HL-60 (cell line): ENCODE results near the gene SKP1.

Experiments used
- DNase-seq, 2 experiments: peaks; one replicate each; pipeline ENCODE4 v3.0.0-alpha.2; 2010 to 2020; ENCODE audit warnings: low read depth in 1 of 2, low spot score in 1 of 2
- H3K27ac ChIP-seq: fragments of 250-450 bp; sonication (Bioruptor Pico); replicated peaks from 2 replicates; pipeline ENCODE4 v1.5.1; 2020; ENCODE audit warnings: mild to moderate bottlenecking, moderate library complexity
- H3K27me3 ChIP-seq: fragments of 250-450 bp; sonication (Bioruptor Pico); 2 replicates; pipeline ENCODE4 v1.5.1; 2021; ENCODE audit warnings: mild to moderate bottlenecking, moderate library complexity; ENCODE audit not compliant: insufficient read depth, poor library complexity, severe bottlenecking
- H3K4me3 ChIP-seq: replicated peaks from 2 replicates; pipeline ENCODE4 v1.5.1; 2011; ENCODE audit warnings: mild to moderate bottlenecking, control low read depth, low read length; ENCODE audit not compliant: insufficient read depth
- GABPA ChIP-seq: IDR thresholded peaks from 2 replicates; pipeline ENCODE4 v1.6.1; 2012; ENCODE audit warnings: low read depth
- POLR2AphosphoS5 ChIP-seq: IDR thresholded peaks from 2 replicates; pipeline ENCODE4 v1.6.1; 2012; ENCODE audit warnings: low read depth
- SPI1 ChIP-seq: IDR thresholded peaks from 2 replicates; pipeline ENCODE4 v1.6.1; 2012; ENCODE audit warnings: low read depth, mild to moderate bottlenecking, borderline replicate concordance
- TF ChIP-seq, protein P1 (sequence below): IDR thresholded peaks from one replicate; pipeline ENCODE4 v1.5.1; 2011; ENCODE audit warnings: low read length, control low read depth, inconsistent platforms; ENCODE audit not compliant: insufficient read depth
- TF ChIP-seq, protein P2 (sequence below): IDR thresholded peaks from 2 replicates; pipeline ENCODE4 v1.6.1; 2012; ENCODE audit warnings: low read depth; ENCODE audit not compliant: insufficient replicate concordance

The SKP1 gene

DNA sequence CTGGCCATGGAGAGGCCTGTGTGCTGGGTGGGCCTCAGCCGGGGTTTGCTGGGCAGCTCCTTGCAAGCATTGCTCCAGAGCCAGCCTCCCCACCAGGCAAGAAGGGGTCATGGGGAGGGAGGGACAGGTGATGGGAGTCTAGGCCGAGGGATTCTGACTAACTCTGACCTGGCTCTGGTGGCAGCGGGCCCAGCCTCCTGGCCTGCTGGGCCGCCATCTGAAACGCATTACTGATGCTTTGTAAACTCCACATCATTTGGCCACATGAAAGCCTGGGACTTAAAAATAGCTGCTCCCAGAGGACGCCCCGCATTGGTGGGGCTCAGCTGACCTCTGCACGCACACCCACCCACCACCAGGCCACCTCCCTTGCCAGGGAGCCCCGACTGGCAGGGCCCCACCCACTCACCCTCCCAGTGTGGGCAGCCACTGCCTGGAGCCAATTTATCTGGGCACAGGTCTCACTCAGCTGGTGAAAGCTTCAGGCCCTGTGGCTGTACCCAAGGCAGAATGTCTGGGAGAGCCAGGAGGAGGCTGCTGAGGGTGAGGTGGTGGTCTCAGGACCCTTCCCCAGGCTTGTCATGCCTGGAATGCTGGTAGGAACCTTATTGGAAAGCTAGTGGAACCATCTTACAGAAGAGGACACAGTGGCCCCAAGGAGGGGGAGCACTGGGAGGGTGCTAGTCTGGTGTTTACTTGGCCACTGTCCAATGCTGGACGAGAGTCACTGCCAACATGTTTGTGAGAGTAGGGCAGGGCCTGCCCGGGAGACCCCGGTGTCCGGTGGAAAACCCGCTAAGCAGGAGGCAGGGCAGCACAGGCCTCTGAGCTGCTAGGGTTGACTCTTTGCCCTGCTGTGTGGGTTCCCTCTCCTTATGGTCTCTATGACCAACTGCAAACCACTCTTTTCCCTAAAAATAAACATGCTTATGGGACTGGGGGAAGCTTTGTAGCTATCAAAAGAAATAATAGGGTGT is 51.4 kb downstream of the SKP1 start:
- H3K27ac ChIP-seq, result no peak overlapping the region
- DNase-seq, result no peak
- no peak overlapping the region for H3K4me3 ChIP-seq

DNA sequence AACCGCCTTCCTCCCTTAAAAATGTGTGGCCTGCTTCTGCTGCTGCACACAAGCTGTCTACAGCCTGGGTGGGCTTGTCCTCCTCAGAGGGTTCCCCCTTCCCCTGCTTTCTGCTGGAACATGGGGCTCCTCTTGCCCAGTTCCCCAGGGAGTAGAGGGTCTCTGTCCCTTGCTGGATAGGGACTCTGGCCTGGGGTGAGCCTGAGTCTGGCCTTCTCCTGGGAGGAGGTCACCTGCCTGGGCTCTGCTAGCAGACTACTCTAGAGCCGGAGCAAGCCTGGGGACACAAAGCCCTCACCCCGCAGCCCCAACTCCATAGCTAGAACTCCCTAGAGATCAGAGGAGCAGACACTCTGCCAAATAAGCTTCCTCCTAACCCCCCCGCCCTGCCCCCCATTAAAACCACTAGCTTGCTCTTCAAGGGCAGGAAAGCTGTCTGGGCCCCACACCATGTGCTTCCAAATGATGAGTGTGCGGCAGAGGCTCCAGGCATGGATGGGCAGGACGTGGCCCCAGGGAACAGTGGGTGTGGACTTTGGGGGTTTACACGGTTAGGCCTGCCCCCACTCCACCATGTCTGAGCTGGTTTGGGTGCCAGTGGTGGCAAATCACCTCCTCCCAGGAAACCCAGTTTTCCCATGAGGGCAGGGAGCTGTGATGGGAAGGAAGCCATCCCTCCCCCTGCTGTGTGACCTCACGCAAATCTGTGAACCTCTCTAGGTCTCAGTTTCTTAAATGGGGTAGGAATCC is 52.3 kb downstream of the SKP1 start:
- H3K27me3 ChIP-seq, result no peaks in the 10 kb centered on the region
- TF ChIP-seq GABPA, result no peak
- TF ChIP-seq, protein P1, sequence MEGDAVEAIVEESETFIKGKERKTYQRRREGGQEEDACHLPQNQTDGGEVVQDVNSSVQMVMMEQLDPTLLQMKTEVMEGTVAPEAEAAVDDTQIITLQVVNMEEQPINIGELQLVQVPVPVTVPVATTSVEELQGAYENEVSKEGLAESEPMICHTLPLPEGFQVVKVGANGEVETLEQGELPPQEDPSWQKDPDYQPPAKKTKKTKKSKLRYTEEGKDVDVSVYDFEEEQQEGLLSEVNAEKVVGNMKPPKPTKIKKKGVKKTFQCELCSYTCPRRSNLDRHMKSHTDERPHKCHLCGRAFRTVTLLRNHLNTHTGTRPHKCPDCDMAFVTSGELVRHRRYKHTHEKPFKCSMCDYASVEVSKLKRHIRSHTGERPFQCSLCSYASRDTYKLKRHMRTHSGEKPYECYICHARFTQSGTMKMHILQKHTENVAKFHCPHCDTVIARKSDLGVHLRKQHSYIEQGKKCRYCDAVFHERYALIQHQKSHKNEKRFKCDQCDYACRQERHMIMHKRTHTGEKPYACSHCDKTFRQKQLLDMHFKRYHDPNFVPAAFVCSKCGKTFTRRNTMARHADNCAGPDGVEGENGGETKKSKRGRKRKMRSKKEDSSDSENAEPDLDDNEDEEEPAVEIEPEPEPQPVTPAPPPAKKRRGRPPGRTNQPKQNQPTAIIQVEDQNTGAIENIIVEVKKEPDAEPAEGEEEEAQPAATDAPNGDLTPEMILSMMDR, result no peak
- TF ChIP-seq, protein P2, sequence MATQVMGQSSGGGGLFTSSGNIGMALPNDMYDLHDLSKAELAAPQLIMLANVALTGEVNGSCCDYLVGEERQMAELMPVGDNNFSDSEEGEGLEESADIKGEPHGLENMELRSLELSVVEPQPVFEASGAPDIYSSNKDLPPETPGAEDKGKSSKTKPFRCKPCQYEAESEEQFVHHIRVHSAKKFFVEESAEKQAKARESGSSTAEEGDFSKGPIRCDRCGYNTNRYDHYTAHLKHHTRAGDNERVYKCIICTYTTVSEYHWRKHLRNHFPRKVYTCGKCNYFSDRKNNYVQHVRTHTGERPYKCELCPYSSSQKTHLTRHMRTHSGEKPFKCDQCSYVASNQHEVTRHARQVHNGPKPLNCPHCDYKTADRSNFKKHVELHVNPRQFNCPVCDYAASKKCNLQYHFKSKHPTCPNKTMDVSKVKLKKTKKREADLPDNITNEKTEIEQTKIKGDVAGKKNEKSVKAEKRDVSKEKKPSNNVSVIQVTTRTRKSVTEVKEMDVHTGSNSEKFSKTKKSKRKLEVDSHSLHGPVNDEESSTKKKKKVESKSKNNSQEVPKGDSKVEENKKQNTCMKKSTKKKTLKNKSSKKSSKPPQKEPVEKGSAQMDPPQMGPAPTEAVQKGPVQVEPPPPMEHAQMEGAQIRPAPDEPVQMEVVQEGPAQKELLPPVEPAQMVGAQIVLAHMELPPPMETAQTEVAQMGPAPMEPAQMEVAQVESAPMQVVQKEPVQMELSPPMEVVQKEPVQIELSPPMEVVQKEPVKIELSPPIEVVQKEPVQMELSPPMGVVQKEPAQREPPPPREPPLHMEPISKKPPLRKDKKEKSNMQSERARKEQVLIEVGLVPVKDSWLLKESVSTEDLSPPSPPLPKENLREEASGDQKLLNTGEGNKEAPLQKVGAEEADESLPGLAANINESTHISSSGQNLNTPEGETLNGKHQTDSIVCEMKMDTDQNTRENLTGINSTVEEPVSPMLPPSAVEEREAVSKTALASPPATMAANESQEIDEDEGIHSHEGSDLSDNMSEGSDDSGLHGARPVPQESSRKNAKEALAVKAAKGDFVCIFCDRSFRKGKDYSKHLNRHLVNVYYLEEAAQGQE, result no peak
- no peak for TF ChIP-seq SPI1
- TF ChIP-seq POLR2AphosphoS5, result no peak
- DNase-seq, result no peak
- H3K27ac ChIP-seq, result no peak overlapping the region
- H3K4me3 ChIP-seq, result no peak overlapping the region

More for the DNA sequence above, 51.4 kb downstream of the SKP1 start:
- TF ChIP-seq SPI1, result no peak
- no peaks in the 10 kb centered on the region for H3K27me3 ChIP-seq

DNA sequence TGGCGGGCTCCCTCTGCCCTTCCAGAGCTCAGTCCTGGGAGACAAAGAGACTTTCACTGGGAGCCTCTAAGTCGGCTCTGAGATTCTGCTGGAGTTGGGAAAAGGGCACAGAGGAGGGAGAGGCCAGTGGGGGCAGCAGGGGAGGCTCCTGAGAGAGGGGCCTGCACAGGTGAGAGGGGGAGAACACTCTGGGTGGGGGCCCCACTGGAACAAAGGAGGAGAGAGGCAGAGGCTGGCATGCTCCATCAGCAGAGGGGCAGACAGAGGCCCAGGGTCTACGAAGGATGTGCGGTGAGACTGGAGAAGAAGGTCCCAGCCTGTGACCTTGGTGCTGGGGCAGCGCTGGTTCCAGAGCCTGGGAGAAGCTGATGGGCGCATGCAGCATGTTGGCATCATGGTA is 53.4 kb downstream of the SKP1 start:
- Histone ChIP-seq H3K27ac (no peak overlapping the region), H3K4me3 (no peak overlapping the region), H3K27me3 (no peaks in the 10 kb centered on the region)
- TF ChIP-seq, protein P1, result no peak
- TF ChIP-seq GABPA (no peak), SPI1 (no peak), POLR2AphosphoS5 (no peak)
- TF ChIP-seq, protein P2, result no peak
- no peak for DNase-seq

DNA sequence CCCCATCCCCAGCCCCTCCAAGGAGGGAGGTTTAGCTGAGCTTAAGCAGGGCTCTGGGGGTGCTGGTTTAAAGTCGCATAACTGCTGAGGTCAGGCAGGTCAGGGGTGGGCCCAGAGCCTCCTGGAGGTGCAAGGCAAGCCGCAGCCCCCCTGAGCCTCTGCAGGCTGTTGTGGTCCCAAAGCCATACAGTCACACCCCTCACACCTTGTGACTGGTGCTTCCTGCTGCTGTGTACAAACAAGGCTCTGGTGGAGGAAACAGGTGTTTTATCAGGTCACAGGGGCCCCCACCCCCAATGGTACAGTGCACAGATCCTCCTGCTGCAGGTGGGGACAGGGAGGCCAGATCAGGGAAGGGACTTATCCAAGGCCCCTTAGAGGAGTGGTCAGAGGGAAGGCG is 54.2 kb downstream of the SKP1 start:
- Histone ChIP-seq H3K4me3 (no peak overlapping the region), H3K27me3 (no peaks in the 10 kb centered on the region), H3K27ac (no peak overlapping the region)
- DNase-seq, result no peak
- TF ChIP-seq, protein P2, result no peak
- no peak for TF ChIP-seq POLR2AphosphoS5
- TF ChIP-seq, protein P1, result no peak
- no peak for TF ChIP-seq SPI1
- TF ChIP-seq GABPA, result no peak
